CD4-positive, alpha-beta T cell treated with Interleukin-21 for 1 hour (primary cell): ENCODE measurements around the gene IGBP1.
"Not testable (repeated sequence)": the region's sequence is repeated elsewhere in the genome, so short reads cannot be mapped to it uniquely, and the experiment has no call there.

Experiments used
- DNase-seq: peaks from one replicate; pipeline ENCODE4 v3.0.0-alpha.2; 2020

IGBP1 gene

DNA sequence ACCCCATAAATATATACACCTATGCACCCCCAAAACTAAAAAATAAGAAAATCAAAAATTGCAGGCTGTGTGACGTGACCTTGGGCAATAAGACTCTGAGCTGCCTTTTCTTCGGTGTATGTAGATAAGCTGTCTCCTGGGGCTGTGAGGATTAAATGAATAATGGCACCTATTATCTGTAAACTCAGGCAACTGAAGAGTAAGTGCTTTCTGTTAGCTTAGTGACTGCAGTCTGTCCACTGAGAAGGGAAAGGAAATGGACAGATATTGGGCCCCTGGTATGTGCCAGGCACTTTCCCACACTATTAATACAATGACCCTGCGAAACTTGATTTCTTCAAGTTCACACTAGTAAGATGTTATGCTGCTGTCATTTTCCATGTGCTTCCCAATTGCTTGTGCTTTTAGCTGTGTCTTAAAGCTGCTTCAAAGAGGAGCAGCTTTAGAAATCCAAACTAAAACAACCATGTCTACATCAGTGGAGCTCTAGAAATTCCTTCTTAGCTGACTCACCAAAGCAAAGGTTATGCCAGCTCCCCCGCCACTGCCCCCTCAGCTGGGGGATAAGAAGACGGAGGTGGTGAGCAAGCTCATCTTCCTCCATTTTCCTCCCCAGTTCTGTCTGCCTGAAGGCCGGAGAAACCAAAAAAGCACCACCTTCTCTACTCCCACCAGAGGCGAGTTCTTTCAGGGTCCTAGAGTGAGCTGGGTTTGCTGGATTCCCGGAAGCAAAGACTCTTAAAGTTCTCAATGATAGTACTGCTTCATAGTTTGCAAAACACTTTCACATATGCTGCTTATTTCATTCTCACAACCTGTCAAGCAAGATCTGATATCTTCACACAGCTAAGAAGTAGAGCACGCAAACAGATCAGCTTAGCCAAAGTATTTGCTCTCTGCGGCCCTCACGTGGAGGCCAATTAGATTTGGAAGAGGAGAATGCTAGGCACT lies 35.3 kb downstream of the IGBP1 start:
- DNase-seq: no peak

DNA sequence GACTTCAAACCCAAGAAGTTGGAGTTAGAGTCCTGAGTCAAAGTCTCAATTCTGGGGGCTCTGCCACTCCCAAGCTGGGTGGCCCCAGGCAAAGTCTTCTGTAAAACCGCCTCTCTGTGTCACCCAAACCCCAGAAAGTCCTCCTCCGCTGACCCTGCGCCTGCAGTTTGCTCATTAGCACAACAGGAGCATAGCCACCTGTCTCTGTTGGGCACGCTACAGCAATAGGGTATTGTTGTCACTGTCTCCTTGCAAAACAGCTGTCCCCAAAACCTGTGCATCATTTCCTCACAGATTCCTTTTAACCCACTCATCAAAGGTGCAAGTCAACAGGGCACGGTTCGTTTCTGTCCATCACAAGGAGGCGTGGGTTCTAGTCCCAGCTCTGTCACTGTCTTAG lies 36.0 kb downstream of the IGBP1 start:
- DNase-seq: no peak

DNA sequence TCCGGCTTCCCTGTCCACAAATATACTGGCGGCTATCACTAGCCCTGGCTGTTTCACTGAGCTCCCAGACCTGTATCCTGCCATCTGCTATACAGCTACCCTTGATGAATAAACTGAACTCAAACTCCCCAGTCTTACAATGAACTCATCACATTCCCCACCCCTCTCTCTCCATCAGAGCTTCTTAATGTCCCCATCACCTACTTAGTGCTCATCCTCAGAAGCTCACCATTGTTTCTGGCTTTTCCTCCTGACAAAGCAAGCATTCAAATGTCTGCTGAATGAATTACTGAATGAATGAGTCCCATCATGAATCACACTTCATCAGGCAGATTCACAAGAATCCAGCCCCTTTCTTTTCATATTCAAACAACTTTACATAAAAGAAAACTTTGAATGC lies 38.4 kb downstream of the IGBP1 start:
- no peak for DNase-seq

DNA sequence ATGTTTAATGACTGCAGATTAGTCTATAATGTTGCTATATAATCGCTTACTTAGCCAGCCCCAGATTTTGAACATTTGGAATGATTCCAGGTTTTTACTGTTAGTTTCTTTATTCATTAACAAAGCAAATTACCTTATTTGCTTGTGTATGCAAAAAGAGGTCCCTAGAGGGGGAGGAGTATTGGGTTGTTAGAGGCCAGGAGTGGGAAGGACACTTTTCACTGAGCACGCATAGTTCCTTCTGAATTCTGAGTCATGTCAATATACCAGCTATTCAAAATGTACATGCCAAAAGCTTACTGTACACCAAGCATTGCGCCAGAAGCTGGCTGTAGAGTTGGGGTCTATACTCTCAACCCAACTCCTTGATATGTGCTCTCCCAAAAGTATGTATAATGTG lies 39.0 kb downstream of the IGBP1 start:
- no peak for DNase-seq

DNA sequence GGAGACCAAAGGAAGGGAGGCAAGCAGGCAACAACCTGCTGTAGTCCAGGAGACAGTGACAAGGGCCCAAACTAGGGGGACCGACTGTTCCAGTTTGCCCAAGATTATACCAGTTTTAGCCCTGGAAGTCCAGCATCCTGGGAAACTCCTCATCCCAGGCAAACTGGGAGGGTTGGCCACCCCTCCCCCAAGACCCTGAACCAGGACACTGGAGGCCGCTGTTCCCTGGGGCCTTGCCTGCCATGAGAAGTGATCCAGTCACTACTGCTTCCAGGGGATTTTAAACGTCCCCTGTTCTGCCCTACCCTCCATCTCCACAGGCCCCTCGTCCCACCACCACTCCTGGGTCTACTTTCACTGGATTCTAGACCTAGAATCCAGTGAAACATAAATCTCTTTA lies 39.7 kb downstream of the IGBP1 start:
- DNase-seq: no peak

DNA sequence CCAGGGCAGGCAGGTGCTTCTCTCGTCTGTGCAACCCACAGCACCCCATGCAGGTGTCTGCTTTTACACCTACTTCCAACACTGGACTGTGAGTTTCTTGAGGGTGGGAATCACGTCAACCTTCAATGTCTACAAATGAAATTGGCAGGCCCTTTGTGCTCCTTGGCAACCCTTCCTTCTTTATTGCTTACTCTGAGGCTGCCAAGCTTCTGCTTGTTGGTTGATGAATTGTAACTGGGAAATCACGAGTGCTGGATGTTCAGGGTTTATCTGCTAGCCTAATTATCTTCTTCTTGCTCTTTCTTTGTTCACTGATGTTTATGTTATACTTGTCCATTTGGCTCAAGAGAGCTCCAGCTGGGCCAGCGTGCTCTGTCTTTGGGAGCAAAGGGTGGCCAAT lies 41.5 kb downstream of the IGBP1 start:
- no peak for DNase-seq

DNA sequence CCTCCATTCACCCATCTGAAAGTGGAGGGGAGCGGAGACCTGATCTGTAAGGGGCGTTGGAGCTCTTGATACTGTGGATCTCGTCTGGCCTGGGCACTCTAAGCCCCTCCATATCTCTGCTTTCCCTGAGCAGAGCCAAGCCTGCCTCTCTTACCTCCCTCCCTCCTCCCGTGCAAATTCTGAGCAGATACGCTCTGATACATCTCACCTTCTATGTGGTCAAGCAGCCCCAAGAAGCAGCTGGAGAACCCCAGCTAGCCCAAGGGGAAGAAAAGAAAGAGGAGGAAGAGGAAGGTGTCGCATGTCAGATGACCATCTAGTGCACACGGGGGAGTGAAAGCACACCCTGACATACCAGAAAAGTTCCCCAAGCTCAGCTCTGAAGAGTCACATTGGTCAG lies 42.1 kb downstream of the IGBP1 start:
- no peak for DNase-seq

DNA sequence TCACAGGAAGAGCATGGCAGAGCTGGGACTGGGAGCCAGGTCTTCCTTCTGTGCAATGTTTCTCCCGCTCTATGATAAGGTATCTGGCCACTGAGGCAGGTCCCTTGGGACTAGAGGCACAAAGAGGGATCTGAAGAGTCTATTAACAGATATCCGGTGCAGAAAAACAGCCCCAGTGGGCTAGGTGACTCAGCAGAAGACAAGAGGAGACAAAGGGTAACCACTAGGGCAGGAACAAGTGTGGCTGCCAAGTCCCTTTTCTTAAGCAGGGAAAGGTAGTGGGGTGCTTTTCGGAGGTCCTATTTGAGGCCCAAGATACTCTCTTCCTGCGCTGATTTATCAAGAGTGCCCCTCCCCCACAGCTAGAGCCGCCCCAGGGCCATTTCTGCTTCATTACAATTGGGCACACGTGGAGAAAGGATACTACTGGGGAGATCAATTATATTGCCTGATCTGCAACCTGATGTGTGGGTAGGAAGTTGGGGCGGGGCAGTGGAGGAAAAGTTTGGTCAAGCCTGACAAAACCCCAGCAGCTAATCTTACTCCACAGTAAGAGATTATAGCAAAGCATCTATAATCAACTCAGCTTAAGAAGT lies 43.8 kb downstream of the IGBP1 start, which contains the start of gene DGAT2L6:
Gene DGAT2L6, plus strand, starts transcription at position 546 of the 596 bp plus-strand sequence. CDS start 100 bp downstream, outside the sequence.
- no peak for DNase-seq

DNA sequence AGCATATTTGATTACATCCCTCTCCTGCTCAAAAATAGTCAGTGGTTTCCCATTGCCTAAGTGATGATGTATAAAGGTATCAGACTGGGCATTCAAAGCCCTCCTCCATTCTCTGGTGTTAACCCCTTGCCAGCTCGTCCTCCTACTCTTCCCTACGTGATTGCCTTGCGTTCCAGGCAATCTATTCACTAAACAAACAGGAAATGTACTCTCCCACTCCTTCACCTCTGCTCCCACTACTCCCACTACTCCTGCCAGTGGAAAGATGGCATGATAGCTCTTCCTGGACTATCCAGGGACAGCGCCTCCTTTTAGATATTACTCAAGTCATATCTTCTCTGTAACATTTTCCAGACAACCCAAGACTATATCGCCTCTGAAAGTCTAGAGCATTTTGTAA lies 49.8 kb downstream of the IGBP1 start:
- DNase-seq: no peak

DNA sequence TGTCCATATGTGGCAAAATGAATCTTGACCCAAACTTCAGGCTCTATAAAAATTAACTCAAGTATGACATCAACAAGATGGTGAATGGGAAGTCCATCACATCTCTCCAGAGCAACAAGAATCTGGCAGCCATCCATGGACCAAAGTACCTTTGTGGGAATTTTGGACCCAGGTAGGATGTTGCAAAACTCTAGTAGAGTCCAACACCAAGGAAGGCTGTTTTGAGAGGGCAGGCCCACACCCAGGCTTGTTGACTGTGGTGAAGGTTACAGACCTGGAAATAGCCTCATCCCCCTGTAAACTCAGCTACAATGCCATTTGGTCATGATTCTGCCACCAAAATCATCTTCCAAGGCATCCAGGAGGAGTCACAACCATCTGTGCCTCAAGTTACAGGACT lies 57.0 kb downstream of the IGBP1 start:
- DNase-seq: no peak

DNA sequence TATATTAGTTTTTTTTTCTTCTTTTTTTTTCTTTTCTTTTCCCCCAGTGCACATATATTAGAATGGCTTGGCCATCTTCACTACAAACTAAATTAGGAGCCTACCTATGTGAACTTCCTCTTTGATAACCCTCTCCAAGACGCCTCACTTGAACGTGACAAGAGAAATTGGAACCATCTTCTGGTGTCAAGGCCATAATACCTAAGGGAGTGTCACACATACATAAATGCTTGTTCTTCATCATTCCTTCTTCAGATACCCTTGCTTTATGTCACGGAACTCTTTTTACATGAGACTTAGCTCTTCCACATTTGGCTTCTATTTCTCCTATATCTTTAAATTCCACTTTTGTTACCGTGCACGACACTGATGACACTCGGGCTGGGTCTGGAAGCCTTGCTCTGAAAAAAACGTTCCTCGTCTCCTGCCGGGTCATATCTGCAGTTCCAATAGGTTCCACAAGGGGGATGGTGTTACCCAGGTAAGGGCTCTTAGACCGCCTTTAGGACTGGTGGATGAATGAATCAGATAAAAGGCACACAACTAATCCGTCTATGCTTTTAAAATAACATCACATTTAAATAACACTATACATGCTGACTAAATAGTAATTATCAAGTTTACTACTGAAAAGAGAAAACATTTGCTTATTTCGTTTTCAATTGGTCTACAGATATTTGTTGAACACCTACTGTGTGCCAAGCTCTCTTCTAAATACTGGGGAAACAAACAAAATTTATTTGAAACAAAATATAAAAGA lies 63.9 kb downstream of the IGBP1 start:
- peak; percentile 69 for DNase-seq

DNA sequence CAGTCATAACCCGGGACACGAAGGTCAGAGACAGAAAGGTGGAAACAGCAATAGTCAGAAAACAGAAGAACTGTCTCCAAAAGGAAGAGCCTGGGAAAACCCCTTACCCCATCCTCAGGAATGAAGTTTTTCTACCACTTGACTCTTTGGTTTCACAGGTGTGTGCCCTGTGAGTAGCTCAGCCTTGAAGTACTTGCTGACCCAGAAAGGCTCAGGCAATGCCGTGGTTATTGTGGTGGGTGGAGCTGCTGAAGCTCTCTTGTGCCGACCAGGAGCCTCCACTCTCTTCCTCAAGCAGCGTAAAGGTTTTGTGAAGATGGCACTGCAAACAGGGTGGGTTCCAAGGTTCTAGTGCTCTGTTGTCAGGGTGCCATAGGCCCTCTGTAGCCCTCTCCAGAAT lies 68.5 kb downstream of the IGBP1 start:
- DNase-seq: no peak

DNA sequence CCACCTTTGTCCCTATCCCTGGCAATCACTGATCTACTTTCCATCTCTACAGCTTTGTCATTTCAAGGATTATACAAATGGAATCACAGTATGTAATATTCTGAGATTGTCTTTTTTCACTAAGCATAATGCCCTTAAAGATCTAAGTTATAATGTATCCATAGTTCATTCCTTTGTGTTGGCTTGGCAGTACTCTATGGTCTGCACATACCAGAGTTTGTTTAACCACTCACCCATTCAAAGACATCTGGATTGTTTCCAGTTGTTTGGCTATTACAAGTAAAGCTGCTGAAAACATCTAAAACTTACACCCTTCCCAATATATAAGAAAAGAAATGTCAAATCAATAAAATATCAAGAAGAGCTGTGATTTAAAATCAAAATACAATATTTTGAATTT lies 75.2 kb downstream of the IGBP1 start:
- no peak for DNase-seq

DNA sequence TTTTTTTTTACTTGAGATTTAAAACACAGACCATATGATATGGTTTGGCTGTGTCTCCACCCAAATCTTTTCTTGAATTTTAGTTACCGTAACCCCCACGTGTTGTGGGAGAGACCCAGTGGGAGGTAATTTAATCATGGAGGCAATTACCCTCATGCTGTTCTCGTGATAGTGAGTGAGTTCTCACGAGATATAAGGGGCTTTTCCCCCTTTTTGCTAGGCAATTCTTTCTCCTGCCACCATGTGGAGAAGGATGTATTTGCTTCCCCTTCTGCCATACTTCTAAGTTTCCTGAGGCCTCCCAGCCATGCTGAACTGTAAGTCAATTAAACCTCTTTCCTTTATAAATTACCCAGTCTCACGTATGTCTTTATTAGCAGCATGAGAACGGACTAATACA lies 76.3 kb downstream of the IGBP1 start:
- not testable (repeated sequence) for DNase-seq
